ENCODE results near the gene C16orf95. TPM values are rescaled to one million over a fixed set of nuclear protein-coding genes. Genes with fewer than 3 reads are reported as not detected.
A peak's percentile ranks its signal among the peaks of the same experiment; 100 is the strongest.

The C16orf95 gene
- total RNA-seq, 6 experiments from 2014 or later, result 1.7 to 5.5 (median 3.9) TPM

DNA sequence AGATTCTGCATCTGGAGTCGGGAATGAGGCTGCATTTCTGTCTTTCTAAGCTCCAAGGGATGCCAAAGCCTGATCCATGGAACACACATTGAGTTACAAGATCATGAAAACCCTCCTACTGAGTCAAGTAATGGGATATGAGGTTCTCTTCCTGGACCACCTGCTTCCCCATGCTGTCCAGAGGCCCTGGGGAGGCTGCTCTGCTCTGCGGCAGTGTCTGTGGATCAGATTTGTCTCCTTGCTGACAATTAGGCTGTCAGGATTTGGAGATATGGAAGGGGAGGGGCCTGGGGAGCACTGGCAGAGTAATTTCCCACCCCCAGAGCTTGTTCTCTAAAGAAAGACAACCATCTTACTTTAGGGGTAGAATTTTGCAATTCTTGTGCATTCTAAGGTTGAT is 33.0 kb downstream of the C16orf95 start:
- no peak overlapping the region for H3K4me3 ChIP-seq
- no CpG with 5 or more reads among the region's 2 CpGs for WGBS (ENCODE audit: insufficient coverage, low coverage, low lambda C conversion rate, missing lambda C conversion rate)
- no peak overlapping the region for H3K27ac ChIP-seq
- intact Hi-C loops (cut with DNase I), result no loop called here
- H3K36me3 ChIP-seq, result no peaks in the 10 kb centered on the region
- TF ChIP-seq, protein P1, sequence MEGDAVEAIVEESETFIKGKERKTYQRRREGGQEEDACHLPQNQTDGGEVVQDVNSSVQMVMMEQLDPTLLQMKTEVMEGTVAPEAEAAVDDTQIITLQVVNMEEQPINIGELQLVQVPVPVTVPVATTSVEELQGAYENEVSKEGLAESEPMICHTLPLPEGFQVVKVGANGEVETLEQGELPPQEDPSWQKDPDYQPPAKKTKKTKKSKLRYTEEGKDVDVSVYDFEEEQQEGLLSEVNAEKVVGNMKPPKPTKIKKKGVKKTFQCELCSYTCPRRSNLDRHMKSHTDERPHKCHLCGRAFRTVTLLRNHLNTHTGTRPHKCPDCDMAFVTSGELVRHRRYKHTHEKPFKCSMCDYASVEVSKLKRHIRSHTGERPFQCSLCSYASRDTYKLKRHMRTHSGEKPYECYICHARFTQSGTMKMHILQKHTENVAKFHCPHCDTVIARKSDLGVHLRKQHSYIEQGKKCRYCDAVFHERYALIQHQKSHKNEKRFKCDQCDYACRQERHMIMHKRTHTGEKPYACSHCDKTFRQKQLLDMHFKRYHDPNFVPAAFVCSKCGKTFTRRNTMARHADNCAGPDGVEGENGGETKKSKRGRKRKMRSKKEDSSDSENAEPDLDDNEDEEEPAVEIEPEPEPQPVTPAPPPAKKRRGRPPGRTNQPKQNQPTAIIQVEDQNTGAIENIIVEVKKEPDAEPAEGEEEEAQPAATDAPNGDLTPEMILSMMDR (IDR thresholded peaks at IDR 0.05), result no peak
- no peak for TF ChIP-seq POLR2A (IDR thresholded peaks at IDR 0.05)
- no peaks in the 10 kb centered on the region for H3K9me3 ChIP-seq
- no peaks in the 10 kb centered on the region for H3K27me3 ChIP-seq
- DNase-seq, result no peak
- no peaks in the 10 kb centered on the region for H3K4me1 ChIP-seq
- no peak for ATAC-seq

DNA sequence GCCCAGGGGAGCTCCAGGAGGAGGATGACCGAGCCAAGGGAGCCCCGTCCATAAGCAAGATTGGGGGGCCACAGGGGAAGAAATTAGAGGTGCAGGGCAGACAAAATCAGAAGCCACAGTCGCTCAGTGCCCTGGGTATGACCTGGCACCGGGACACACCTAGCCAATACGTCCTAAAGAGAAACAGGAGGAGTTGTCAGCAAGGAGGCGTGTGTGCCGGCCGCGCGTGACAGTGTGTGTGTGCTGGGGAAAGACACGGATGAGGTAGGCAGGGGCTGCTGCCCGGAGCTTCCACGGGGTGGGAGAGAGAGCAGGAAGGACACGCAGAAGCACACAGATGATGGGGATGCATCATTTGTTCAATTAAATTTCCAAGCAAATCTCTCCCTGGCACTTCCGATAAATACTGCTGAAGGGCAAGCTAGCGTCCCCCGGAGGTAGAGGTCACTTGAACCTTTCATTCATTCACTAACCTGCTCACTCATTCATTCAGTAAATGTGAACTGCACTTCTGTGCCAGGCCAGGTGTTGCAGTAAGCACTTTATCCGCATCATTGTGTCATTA is 38.0 kb downstream of the C16orf95 start:
- intact Hi-C loops (cut with DNase I), result loop anchor here in 1 of 2 donors (5.0 to 10.0 kb wide), 2 partner anchors 214 to 717 kb away; no protein-coding TSS in a partner anchor
- H3K27me3 ChIP-seq, result no peaks in the 10 kb centered on the region

DNA sequence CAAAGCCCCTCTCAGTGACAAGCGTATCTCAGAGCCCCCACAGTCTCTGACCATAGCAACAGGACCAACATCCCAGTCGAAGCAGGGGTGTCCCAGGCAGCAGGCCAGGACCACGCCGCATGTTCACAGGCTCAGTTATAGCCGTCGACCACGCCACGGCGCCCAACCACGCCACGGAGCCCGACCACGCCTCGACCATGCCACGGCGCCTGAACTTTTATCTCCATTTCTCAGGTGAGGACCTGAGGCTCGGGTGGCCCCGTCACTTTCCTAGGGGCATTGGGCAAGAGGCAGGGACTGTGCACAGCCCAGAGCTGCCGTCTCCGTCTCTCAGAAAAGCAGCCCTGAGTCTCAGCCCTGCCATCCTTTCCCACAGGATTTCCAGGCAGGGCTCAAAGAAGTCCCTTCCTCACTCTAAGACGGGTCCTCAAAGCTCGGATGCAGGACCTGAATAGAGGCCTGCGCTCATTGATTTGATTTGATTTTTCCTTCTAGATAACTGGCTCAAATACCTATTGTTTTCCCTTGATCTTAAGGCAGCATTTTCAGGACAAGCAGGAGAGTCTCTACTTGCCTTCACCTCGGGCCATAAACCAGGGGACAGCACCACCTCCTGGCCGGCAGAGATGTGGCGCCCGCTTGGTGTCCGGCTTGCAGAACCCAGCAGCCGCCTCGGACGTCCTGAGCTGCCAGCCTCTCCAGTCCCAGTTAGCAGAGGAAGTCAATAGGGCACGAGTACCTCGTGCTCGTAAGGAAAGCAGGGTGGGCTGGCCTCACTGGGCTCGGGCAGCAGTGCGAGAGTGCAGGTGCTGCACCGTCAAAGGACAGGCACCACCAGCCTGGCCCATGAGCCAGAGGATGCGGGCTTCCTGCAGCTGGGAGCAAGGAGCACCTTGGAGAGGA is 38.8 kb downstream of the C16orf95 start:
- H3K9me3 ChIP-seq, result no peaks in the 10 kb centered on the region
- H3K4me3 ChIP-seq, result no peak overlapping the region
- TF ChIP-seq, protein P1 (IDR thresholded peaks at IDR 0.05), result peak; percentile 81 to 90 (median 84)
- no peak for TF ChIP-seq POLR2A (IDR thresholded peaks at IDR 0.05)
- WGBS (ENCODE audit: insufficient coverage, low coverage, low lambda C conversion rate, missing lambda C conversion rate), result 41% methylated on average over 10 of the region's 38 CpGs
- intact Hi-C loops (cut with DNase I), result loop anchor here in 1 of 2 donors (5.0 to 10.0 kb wide), 2 partner anchors 214 to 716 kb away; no protein-coding TSS in a partner anchor
- ATAC-seq (peak; percentile 94 to 100 (median 98)), DNase-seq (peak; percentile 72 to 76 (median 72))
- no peak overlapping the region for H3K27ac ChIP-seq
- H3K27me3 ChIP-seq, result no peaks in the 10 kb centered on the region
- no peaks in the 10 kb centered on the region for H3K36me3 ChIP-seq
- no peaks in the 10 kb centered on the region for H3K4me1 ChIP-seq

More for the DNA sequence above, 38.0 kb downstream of the C16orf95 start:
- TF ChIP-seq, protein P1 (IDR thresholded peaks at IDR 0.05), result no peak
- no peak for TF ChIP-seq POLR2A (IDR thresholded peaks at IDR 0.05)
- Histone ChIP-seq H3K9me3 (no peaks in the 10 kb centered on the region), H3K36me3 (no peaks in the 10 kb centered on the region), H3K4me3 (no peak overlapping the region), H3K27ac (no peak overlapping the region), H3K4me1 (no peaks in the 10 kb centered on the region)
- ATAC-seq (no peak), DNase-seq (no peak)
- 58% methylated on average over 8 of the region's 18 CpGs for WGBS (ENCODE audit: insufficient coverage, low coverage, low lambda C conversion rate, missing lambda C conversion rate)

DNA sequence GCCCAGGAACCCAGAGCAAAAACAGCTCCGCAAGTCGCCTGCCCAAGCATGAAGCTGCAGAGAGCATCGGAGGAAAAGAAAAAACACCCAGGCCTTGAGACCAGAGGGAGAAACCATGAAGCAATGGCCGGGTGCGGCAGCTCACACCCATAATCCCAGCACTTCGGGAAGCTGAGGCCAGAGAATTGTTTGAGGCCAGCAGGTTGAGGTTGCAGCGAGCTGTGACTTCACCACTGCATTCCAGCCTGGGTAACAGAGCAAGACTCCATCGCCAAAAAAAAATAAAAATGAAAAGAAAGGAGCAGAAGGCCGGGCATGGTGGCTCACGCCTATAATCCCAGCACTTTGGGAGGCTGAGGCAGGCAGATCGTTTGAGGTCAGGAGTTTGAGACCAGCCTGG is 40.3 kb downstream of the C16orf95 start:
- H3K27me3 ChIP-seq, result no peaks in the 10 kb centered on the region
- H3K4me1 ChIP-seq, result no peaks in the 10 kb centered on the region
- H3K4me3 ChIP-seq, result no peak overlapping the region
- 67% methylated on average over 1 of the region's 11 CpGs for WGBS (ENCODE audit: insufficient coverage, low coverage, low lambda C conversion rate, missing lambda C conversion rate)
- H3K27ac ChIP-seq, result no peak overlapping the region
- no peak for DNase-seq
- no peaks in the 10 kb centered on the region for H3K9me3 ChIP-seq
- no peak for TF ChIP-seq POLR2A (IDR thresholded peaks at IDR 0.05)
- TF ChIP-seq, protein P1 (IDR thresholded peaks at IDR 0.05), result no peak
- intact Hi-C loops (cut with DNase I), result loop anchor here in 1 of 2 donors (5.0 to 10.0 kb wide), 2 partner anchors 212 to 715 kb away; no protein-coding TSS in a partner anchor
- no peak for ATAC-seq
- H3K36me3 ChIP-seq, result no peaks in the 10 kb centered on the region

All from right lobe of liver (tissue), 6 donors.